Measurements from ENCODE around the gene TMEM181. TPM values are rescaled to one million over a fixed set of nuclear protein-coding genes. Genes with fewer than 3 reads are reported as not detected.

Gene TMEM181
- total RNA-seq, 4 donors from 2014 or later = 21.6 to 31.6 (median 26.0) TPM

DNA sequence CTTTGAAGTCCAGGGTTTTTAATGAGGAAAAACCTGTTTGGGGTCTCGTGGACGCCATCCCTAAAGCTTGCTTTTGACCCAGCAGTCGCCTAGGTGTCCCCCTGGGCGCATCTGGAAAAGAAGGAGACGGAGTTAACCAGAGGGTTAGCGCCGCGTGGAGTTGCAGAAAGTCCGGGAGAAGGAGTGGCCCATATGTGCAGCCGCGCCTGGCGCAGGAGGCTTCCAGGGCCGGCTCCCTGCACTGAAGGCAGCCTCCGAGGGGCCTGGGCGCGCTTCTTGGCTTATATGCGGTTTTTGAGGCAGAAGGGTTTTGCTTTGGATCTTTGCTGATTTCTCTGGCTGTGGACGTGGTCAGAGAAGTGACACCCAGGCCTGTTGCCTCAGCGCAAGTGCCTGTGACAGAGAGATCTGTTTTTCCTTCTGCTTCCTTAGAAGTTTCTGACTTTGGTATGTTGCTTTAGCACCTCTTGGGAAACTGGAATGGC, 987 bp downstream of the TMEM181 start:
- TF ChIP-seq EP300 (IDR thresholded peaks at IDR 0.05) (no peak), POLR2A (IDR thresholded peaks at IDR 0.05; ENCODE audit: low read depth) (no peak), POLR2AphosphoS5 (IDR thresholded peaks at IDR 0.05) (no peak)
- TF ChIP-seq, protein P1, sequence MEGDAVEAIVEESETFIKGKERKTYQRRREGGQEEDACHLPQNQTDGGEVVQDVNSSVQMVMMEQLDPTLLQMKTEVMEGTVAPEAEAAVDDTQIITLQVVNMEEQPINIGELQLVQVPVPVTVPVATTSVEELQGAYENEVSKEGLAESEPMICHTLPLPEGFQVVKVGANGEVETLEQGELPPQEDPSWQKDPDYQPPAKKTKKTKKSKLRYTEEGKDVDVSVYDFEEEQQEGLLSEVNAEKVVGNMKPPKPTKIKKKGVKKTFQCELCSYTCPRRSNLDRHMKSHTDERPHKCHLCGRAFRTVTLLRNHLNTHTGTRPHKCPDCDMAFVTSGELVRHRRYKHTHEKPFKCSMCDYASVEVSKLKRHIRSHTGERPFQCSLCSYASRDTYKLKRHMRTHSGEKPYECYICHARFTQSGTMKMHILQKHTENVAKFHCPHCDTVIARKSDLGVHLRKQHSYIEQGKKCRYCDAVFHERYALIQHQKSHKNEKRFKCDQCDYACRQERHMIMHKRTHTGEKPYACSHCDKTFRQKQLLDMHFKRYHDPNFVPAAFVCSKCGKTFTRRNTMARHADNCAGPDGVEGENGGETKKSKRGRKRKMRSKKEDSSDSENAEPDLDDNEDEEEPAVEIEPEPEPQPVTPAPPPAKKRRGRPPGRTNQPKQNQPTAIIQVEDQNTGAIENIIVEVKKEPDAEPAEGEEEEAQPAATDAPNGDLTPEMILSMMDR (IDR thresholded peaks at IDR 0.05) = no peak
- intact Hi-C loops (cut with DNase I) = no loop called here
- no peaks in the 10 kb centered on the region for H3K9me3 ChIP-seq
- DNase-seq (ENCODE audit: extremely low spot score) = no peak
- H3K4me3 ChIP-seq = peak overlapping the region; percentile 80 to 100 (median 98)
- peak overlapping the region; percentile 86 to 98 (median 96) for H3K27ac ChIP-seq (replicated peaks in 1 of 4)
- peaks cover 0 to 5% (median 0%) of the 10 kb centered on the region in 4 donors for H3K27me3 ChIP-seq
- no peaks in the 10 kb centered on the region for H3K36me3 ChIP-seq
- 4% methylated on average over 14 of the region's 19 CpGs for WGBS
- H3K4me1 ChIP-seq = peaks cover 15 to 35% (median 23%) of the 10 kb centered on the region in 4 donors

DNA sequence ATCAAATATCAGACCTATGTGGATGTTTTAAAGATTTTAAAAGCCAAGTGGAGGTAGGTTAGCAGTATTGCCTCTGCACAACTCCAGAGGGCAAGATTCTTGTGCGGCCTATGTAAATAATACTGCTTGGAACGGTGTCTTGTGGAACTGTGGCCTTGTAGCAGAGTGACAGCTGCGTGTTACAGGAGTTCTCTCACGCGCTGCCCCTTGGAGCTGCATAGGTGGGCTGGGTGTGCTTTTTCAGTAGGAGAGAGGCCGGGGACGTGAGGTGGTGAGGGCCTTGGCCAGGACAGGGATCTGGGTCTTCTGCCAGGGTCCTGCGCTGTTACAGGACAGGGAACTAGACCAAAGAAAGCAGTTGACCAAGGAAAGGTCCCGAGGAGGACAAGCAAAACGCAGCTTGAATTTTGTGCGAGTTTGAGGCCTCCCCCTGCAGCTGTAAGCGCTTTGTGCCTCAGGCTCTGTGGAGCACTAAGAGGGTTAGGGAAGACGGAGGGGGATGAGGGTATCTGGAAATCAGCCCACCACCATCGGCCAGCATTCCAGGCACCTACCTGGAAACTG, 1.5 kb downstream of the TMEM181 start:
- Histone ChIP-seq H3K9me3 (no peaks in the 10 kb centered on the region), H3K4me3 (peak overlapping the region; percentile 80 to 100 (median 98)), H3K27me3 (peaks cover 0 to 5% (median 0%) of the 10 kb centered on the region in 4 donors), H3K36me3 (no peaks in the 10 kb centered on the region), H3K4me1 (peaks cover 15 to 35% (median 23%) of the 10 kb centered on the region in 4 donors), H3K27ac (replicated peaks in 1 of 4) (no peak overlapping the region)
- WGBS = 69% methylated on average over 11 of the region's 14 CpGs
- intact Hi-C loops (cut with DNase I) = no loop called here
- no peak for DNase-seq (ENCODE audit: extremely low spot score)
- TF ChIP-seq EP300 (IDR thresholded peaks at IDR 0.05) (no peak), POLR2A (IDR thresholded peaks at IDR 0.05; ENCODE audit: low read depth) (no peak)
- TF ChIP-seq, protein P1 (IDR thresholded peaks at IDR 0.05) = no peak

DNA sequence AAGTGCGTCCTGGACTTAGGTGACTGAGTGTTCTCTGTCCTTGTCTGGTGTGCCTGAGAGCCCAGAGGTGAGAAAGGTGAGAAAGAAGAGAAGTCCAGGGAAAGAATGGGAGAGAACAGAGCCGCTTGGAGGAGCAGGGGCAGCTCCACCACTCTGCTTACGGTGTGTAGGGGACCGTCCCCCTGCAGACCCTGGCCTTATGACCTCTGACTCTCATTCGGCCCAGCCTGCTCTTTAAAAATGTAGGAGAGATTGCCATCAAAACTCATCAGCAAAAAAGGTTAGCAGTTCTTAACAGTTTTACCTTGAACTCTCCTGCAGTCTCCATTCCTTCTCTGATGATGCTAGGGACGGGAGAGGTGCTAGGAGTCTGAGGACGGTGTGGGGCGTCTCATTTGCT, 2.0 kb downstream of the TMEM181 start:
- 79% methylated on average over 7 of the region's 8 CpGs for WGBS
- no peaks in the 10 kb centered on the region for H3K9me3 ChIP-seq
- H3K27me3 ChIP-seq = no peaks in the 10 kb centered on the region
- intact Hi-C loops (cut with DNase I) = no loop called here
- DNase-seq (ENCODE audit: extremely low spot score) = no peak
- H3K4me3 ChIP-seq = no peak overlapping the region
- no peak for TF ChIP-seq POLR2AphosphoS5 (IDR thresholded peaks at IDR 0.05)
- no peak for TF ChIP-seq EP300 (IDR thresholded peaks at IDR 0.05)
- TF ChIP-seq POLR2A (IDR thresholded peaks at IDR 0.05; ENCODE audit: low read depth) = no peak
- TF ChIP-seq, protein P1 (IDR thresholded peaks at IDR 0.05) = no peak
- no peaks in the 10 kb centered on the region for H3K36me3 ChIP-seq
- H3K4me1 ChIP-seq = peaks cover 15 to 35% (median 23%) of the 10 kb centered on the region in 4 donors
- H3K27ac ChIP-seq (replicated peaks in 1 of 4) = no peak overlapping the region

DNA sequence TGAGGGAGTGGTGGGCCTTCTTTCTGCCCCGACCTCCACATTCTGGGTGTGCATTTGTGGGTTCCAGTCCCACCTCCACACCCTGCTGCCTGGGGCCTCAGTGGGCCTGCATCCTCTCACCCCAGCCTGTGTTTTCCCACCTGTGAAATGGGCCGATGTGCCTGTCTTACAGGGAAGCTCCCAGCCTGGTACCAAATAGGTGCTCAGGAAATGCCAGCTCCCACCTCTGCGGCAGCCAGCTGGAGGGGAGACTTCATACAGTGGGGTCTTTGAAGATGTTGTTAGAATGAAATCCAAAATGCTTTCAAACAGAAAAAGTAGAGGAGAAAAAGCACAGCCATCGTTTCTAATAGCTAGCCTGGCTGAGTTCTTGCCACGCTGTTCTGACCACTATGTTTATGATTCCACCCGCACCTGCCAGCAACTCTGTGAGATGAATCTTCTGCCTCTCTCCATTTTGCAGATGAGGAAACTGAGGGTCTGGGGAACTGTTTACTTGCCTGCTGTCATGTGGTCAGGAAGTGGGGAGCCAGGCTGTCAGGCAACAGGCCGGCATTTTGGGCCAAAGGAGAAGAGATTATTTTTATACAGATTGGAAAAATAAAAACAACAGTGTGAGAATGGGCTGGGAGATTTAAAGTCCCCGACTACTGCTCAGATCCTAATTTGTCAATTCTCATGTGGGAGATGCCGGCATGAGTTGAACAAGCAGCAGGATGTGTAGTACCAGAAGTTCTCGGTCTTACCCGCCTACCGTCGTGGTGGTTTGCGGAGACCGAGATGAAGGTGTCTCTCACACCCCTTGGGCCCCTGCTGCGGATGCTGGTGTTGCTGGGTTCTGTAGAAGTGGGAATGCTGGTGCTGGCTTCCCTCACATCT, 4.6 kb downstream of the TMEM181 start:
- H3K9me3 ChIP-seq = no peaks in the 10 kb centered on the region
- H3K36me3 ChIP-seq = no peaks in the 10 kb centered on the region
- DNase-seq (ENCODE audit: extremely low spot score) = no peak
- peaks cover 15 to 39% (median 19%) of the 10 kb centered on the region in 4 donors for H3K4me1 ChIP-seq
- H3K27ac ChIP-seq (replicated peaks in 1 of 4) = no peak overlapping the region
- H3K4me3 ChIP-seq = no peak overlapping the region
- no peak for TF ChIP-seq POLR2A (IDR thresholded peaks at IDR 0.05; ENCODE audit: low read depth)
- no peak for TF ChIP-seq EP300 (IDR thresholded peaks at IDR 0.05)
- TF ChIP-seq POLR2AphosphoS5 (IDR thresholded peaks at IDR 0.05) = no peak
- TF ChIP-seq, protein P1 (IDR thresholded peaks at IDR 0.05) = no peak
- WGBS = 91% methylated on average over 16 of the region's 16 CpGs
- no peaks in the 10 kb centered on the region for H3K27me3 ChIP-seq
- intact Hi-C loops (cut with DNase I) = no loop called here

Measured in esophagus muscularis mucosa (tissue), 4 donors.